Endothelial cell of umbilical vein (primary cell): ENCODE measurements around the gene PUS1. TPM values are rescaled to one million over a fixed set of nuclear protein-coding genes. Genes with fewer than 3 reads are reported as not detected.

ENCODE experiments used
- BruUV-seq: library from RNA; stranded (reverse); fragments of 400-500 nt; replicated peaks from 2 replicates; lab custom pipeline; 2021; lab: Mats Ljungman, UMichigan
- CTCF ChIA-PET: fragments of 300-600, 350-600 bp; sonication (Branson Sonifier 250); formaldehyde crosslinking; loops from one replicate; lab custom pipeline; 2021; ENCODE audit warnings: antibody characterized with exemption, inconsistent platforms; lab: Charles Lee
- POLR2A ChIA-PET: fragments of 300-600, 350-600 bp; sonication (Branson Sonifier 250); formaldehyde crosslinking; loops from one replicate; lab custom pipeline; 2021; ENCODE audit warnings: antibody characterized with exemption, inconsistent platforms; lab: Charles Lee
- DNase-seq: peaks from one replicate; pipeline ENCODE4 v3.0.0-alpha.2; 2011; ENCODE audit warnings: low read depth, low spot score
- FAIRE-seq: peaks from 2 replicates; lab custom pipeline; 2011; peaks lifted over from hg19 to GRCh38; lab: Jason Lieb, UNC
- H2AFZ ChIP-seq: 2 replicates; pipeline ENCODE4 v1.6.0; 2012; ENCODE audit warnings: low read depth, low read length, control low read depth, inconsistent platforms
- H3K27ac ChIP-seq: 2 replicates; pipeline ENCODE4 v1.5.1; 2011; ENCODE audit warnings: low read depth, mild to moderate bottlenecking, control low read depth, low read length, moderate library complexity; ENCODE audit not compliant: insufficient read depth
- H3K27me3 ChIP-seq, 2 experiments: 2 replicates each; pipeline versions ENCODE4 v1.6.0 to v1.6.1; 2011; ENCODE audit warnings: low read length in 2 of 2, mixed read lengths in 1 of 2; ENCODE audit not compliant: control insufficient read depth in 2 of 2, insufficient read depth in 2 of 2
- H3K36me3 ChIP-seq, 2 experiments: 2 replicates in 1 of 2; 3 replicates in 1 of 2; pipeline ENCODE4 v1.5.1; 2011; ENCODE audit warnings: low read length in 2 of 2, mild to moderate bottlenecking in 1 of 2, moderate library complexity in 1 of 2; ENCODE audit not compliant: control insufficient read depth in 2 of 2, insufficient read depth in 2 of 2; ENCODE audit errors: extremely low read depth in 1 of 2
- H3K4me1 ChIP-seq: 3 replicates; pipeline ENCODE4 v1.5.1; 2011; ENCODE audit warnings: mild to moderate bottlenecking, low read length; ENCODE audit not compliant: control insufficient read depth, insufficient read depth; ENCODE audit errors: extremely low read depth
- H3K4me2 ChIP-seq: 2 replicates; pipeline ENCODE4 v1.6.1; 2011; ENCODE audit warnings: low read length, control low read depth, mixed read lengths; ENCODE audit not compliant: insufficient read depth
- H3K4me3 ChIP-seq, 3 experiments: fragments of 200-600 bp in 1 of 3; sonication (generic), shearing (Covaris generic) in 1 of 3; replicated peaks in 1 of 3; 2 replicates each; pipeline ENCODE4 v1.5.1; 2011 to 2016; ENCODE audit warnings: control low read depth in 3 of 3, low read length in 3 of 3, mild to moderate bottlenecking in 2 of 3, inconsistent platforms in 1 of 3, low read depth in 1 of 3, moderate library complexity in 1 of 3; ENCODE audit not compliant: insufficient read depth in 1 of 3
- H3K79me2 ChIP-seq: 2 replicates; pipeline ENCODE4 v1.6.0; 2012; ENCODE audit warnings: low read length, inconsistent platforms; ENCODE audit not compliant: control insufficient read depth, insufficient read depth
- H3K9ac ChIP-seq: replicated peaks from 2 replicates; pipeline ENCODE3; 2011; ENCODE audit warnings: low read length, control low read depth; ENCODE audit not compliant: insufficient read depth; ENCODE audit errors: extremely low read depth
- H3K9me1 ChIP-seq: replicated peaks from 3 replicates; pipeline ENCODE4 v1.6.0; 2011; ENCODE audit warnings: mild to moderate bottlenecking, low read length; ENCODE audit not compliant: control insufficient read depth, insufficient read depth; ENCODE audit errors: extremely low read depth
- H3K9me3 ChIP-seq: replicated peaks from 2 replicates; pipeline ENCODE4 v1.5.1; 2012; ENCODE audit warnings: low read length, inconsistent platforms; ENCODE audit not compliant: control insufficient read depth, insufficient read depth
- H4K20me1 ChIP-seq: replicated peaks from 2 replicates; pipeline ENCODE3; 2011; ENCODE audit warnings: mild to moderate bottlenecking, low read length; ENCODE audit not compliant: control insufficient read depth, insufficient read depth; ENCODE audit errors: extremely low read depth
- EZH2 ChIP-seq: IDR thresholded peaks from 2 replicates; pipeline ENCODE4 v1.6.1; 2012; ENCODE audit warnings: borderline replicate concordance, low read depth, mild to moderate bottlenecking, moderate library complexity, low read length, inconsistent platforms; ENCODE audit not compliant: severe bottlenecking
- FOS ChIP-seq: IDR thresholded peaks from 2 replicates; pipeline ENCODE4 v1.6.1; 2011; ENCODE audit warnings: mild to moderate bottlenecking, low read length, moderate library complexity, borderline replicate concordance; ENCODE audit not compliant: insufficient read depth
- GATA2 ChIP-seq: IDR thresholded peaks from 2 replicates; pipeline ENCODE4 v1.7.0; 2011; ENCODE audit warnings: low read depth, mild to moderate bottlenecking, moderate library complexity, mixed read lengths, low read length; ENCODE audit not compliant: insufficient read length, insufficient read depth
- JUN ChIP-seq: IDR thresholded peaks from 2 replicates; pipeline ENCODE4 v1.6.1; 2011; ENCODE audit warnings: borderline replicate concordance, low read depth; ENCODE audit not compliant: insufficient read length, insufficient read depth
- MYC ChIP-seq: IDR thresholded peaks from one replicate; pipeline ENCODE4 v1.6.1; 2011; ENCODE audit warnings: mild to moderate bottlenecking, low read depth, low read length
- POLR2A ChIP-seq: IDR thresholded peaks from 2 replicates; pipeline ENCODE4 v1.6.1; 2012; ENCODE audit warnings: low read depth, mild to moderate bottlenecking, control low read depth, low read length
- POLR2AphosphoS5 ChIP-seq: IDR thresholded peaks from 2 replicates; pipeline ENCODE4 v1.6.1; 2012; ENCODE audit warnings: low read depth, mild to moderate bottlenecking, control low read depth, low read length, moderate library complexity; ENCODE audit not compliant: insufficient read depth
- dilution Hi-C: fragments of 300-500 bp; cut with MboI; formaldehyde crosslinking; loops from one replicate; pipeline ENCODE4 v1.15.0; 2019; ENCODE audit warnings: low sequenced_read_pairs; ENCODE audit not compliant: extremely low pct_ligation_motif_present
- intact Hi-C: fragments of 100-400 bp; cut with micrococcal nuclease; formaldehyde crosslinking; loops from one replicate; pipeline ENCODE4 v1.10.0; 2022
- polyA plus RNA-seq, 4 experiments: library from polyadenylated mRNA; depleted of rRNA in 3 of 4; stranded (reverse) in 3 of 4; unstranded in 1 of 4; fragments of >200 nt; gene quantifications; 2 replicates each; pipeline versions ENCODE4 v1.2.1 to v1.2.3, GENCODE V29; 2011 to 2012; ENCODE audit warnings: missing spikeins in 1 of 4
- total RNA-seq: library from RNA; stranded (reverse); gene quantifications from 2 replicates; pipeline ENCODE4 v1.2.3, GENCODE V29; 2021
- TF ChIP-seq, protein P1 (sequence below), 2 donors: IDR thresholded peaks; 1 replicate in 1 of 2; 2 replicates in 1 of 2; pipeline ENCODE4 v1.5.1; 2011; ENCODE audit warnings: low read length in 2 of 2, mild to moderate bottlenecking in 2 of 2, moderate library complexity in 2 of 2, control low read depth in 1 of 2, inconsistent platforms in 1 of 2, low read depth in 1 of 2; ENCODE audit not compliant: insufficient read depth in 1 of 2; ENCODE audit errors: extremely low read depth in 1 of 2
- TF ChIP-seq, protein P2 (sequence below): IDR thresholded peaks from 2 replicates; pipeline ENCODE4 v1.6.1; 2011; ENCODE audit not compliant: insufficient read depth, insufficient read length

PUS1 gene
- total and polyA plus RNA-seq, 2 donors (not counting 3 experiments of a cell fraction or from before 2014, with no cell fraction given) = 33.9 to 52.2 TPM

DNA sequence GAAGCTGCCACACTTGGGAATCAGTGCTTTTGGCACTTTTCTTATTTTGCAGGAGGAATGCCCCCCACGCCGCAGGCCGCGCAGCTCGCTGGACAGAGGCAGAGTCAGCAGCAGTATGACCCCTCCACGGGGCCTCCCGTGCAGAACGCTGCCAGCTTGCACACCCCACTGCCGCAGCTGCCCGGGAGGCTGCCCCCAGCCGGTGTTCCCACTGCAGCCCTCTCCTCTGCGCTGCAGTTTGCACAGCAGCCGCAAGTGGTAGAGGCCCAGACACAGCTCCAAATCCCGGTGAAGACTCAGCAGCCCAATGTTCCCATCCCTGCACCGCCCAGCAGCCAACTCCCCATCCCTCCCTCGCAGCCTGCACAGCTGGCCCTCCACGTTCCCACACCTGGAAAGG, 53.0 kb downstream of the PUS1 start:
- TF ChIP-seq POLR2AphosphoS5 (no peak), FOS (no peak), GATA2 (no peak), POLR2A (no peak), EZH2 (no peak), JUN (no peak), MYC (no peak)
- TF ChIP-seq, protein P1, sequence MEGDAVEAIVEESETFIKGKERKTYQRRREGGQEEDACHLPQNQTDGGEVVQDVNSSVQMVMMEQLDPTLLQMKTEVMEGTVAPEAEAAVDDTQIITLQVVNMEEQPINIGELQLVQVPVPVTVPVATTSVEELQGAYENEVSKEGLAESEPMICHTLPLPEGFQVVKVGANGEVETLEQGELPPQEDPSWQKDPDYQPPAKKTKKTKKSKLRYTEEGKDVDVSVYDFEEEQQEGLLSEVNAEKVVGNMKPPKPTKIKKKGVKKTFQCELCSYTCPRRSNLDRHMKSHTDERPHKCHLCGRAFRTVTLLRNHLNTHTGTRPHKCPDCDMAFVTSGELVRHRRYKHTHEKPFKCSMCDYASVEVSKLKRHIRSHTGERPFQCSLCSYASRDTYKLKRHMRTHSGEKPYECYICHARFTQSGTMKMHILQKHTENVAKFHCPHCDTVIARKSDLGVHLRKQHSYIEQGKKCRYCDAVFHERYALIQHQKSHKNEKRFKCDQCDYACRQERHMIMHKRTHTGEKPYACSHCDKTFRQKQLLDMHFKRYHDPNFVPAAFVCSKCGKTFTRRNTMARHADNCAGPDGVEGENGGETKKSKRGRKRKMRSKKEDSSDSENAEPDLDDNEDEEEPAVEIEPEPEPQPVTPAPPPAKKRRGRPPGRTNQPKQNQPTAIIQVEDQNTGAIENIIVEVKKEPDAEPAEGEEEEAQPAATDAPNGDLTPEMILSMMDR (IDR thresholded peaks at IDR 0.05; ENCODE audit: extremely low read depth in 1 of 2, insufficient read depth in 1 of 2, low read depth in 1 of 2, low read length in 2 of 2) = no peak
- TF ChIP-seq, protein P2, sequence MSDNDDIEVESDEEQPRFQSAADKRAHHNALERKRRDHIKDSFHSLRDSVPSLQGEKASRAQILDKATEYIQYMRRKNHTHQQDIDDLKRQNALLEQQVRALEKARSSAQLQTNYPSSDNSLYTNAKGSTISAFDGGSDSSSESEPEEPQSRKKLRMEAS = no peak
- H3K9me1 ChIP-seq = no peaks in the 10 kb centered on the region
- no TSS peak for BruUV-seq
- no peak overlapping the region for H3K27ac ChIP-seq
- no peak overlapping the region for H3K4me3 ChIP-seq
- ChIA-PET CTCF (no interaction called here), POLR2A (no interaction called here)
- no peak for DNase-seq
- no peak for FAIRE-seq
- H3K4me2 ChIP-seq = no peak overlapping the region
- intact Hi-C loops = no loop called here
- dilution Hi-C loops = no loop called here
- H2AFZ ChIP-seq = no peak overlapping the region
- no peaks in the 10 kb centered on the region for H3K27me3 ChIP-seq
- no peaks in the 10 kb centered on the region for H3K4me1 ChIP-seq
- no peak overlapping the region for H3K9ac ChIP-seq
- H3K79me2 ChIP-seq = peaks cover 7% of the 10 kb centered on the region
- H3K36me3 ChIP-seq = peaks cover 13 to 19% of the 10 kb centered on the region in 2 experiments
- H3K9me3 ChIP-seq = no peaks in the 10 kb centered on the region
- H4K20me1 ChIP-seq = no peaks in the 10 kb centered on the region
